Lower lobe of right lung (tissue), 2 donors: Measurements from ENCODE around the gene AKAP1. TPM values are rescaled to one million over a fixed set of nuclear protein-coding genes. Genes with fewer than 3 reads are reported as not detected.

Experiments
- ATAC-seq, 2 donors: fragments of 200-7000 bp; cut with Tn5 transposase; one replicate each; pipeline ENCODE4 v1.9.1; 2020 to 2022; ENCODE audit warnings: mild to moderate bottlenecking in 2 of 2, moderate library complexity in 2 of 2
- DNase-seq: peaks from one replicate; pipeline ENCODE4 v3.0.0-alpha.2; 2020
- H3K27ac ChIP-seq: fragments of 200-600 bp; one replicate; pipeline ENCODE4 v1.8.0; 2022
- H3K27me3 ChIP-seq: fragments of 200-600 bp; one replicate; pipeline ENCODE4 v1.8.0; 2022; ENCODE audit warnings: low read depth
- H3K36me3 ChIP-seq: fragments of 200-600 bp; one replicate; pipeline ENCODE4 v1.8.0; 2022; ENCODE audit warnings: mild to moderate bottlenecking
- H3K4me1 ChIP-seq: fragments of 200-600 bp; one replicate; pipeline ENCODE4 v1.8.0; 2022
- H3K4me3 ChIP-seq: fragments of 200-600 bp; one replicate; pipeline ENCODE4 v1.8.0; 2022; ENCODE audit warnings: mild to moderate bottlenecking
- H3K9me3 ChIP-seq: fragments of 200-600 bp; one replicate; pipeline ENCODE4 v1.8.0; 2022
- intact Hi-C: fragments of 100-400 bp; cut with DNase I; formaldehyde crosslinking; loops from one replicate; pipeline ENCODE4 v1.11.0; 2022
- total RNA-seq: library from RNA; stranded (reverse); fragmentation: NEBNext Ultra II Directional; extraction: Animal tissue kit (Norgen Biotek cat#: 25700); gene quantifications from one replicate; pipeline ENCODE4 v1.2.1, GENCODE V29; 2021
- TF ChIP-seq, protein P1 (sequence below): fragments of 200-600 bp; IDR thresholded peaks from one replicate; pipeline ENCODE4 v1.8.0; 2022; ENCODE audit warnings: antibody characterized with exemption, mild to moderate bottlenecking
- donor health status: DM: no; HTN: yes; CAD: no; lungs with severe emphysema.

The AKAP1 gene
- total RNA-seq, 1 donor from 2014 or later = 54.5 TPM

DNA sequence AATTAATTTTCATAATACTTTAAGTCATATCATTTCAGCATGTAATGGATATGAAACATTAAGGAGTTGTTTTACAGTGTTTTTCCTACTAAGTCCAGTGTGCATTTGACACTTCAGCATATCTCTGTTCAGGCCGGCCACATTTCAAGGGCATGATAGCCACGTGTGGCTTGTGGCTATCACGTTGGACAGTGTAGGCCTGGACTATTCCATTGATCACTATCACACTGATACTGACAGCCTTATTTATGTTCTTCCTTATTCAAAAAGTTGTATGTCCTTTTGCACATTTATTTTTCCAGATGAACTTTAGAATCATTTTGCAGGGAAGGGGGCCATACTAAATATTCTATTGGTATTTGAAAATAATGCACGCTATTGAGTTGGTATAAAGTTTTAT lies 39.0 kb downstream of the AKAP1 start:
- intact Hi-C loops = no loop called here
- Histone ChIP-seq H3K4me3 (no peak overlapping the region), H3K4me1 (no peaks in the 10 kb centered on the region), H3K27ac (no peak overlapping the region), H3K9me3 (no peaks in the 10 kb centered on the region), H3K36me3 (peaks cover 56% of the 10 kb centered on the region), H3K27me3 (no peaks in the 10 kb centered on the region)
- DNase-seq = no peak
- no peak for ATAC-seq
- TF ChIP-seq, protein P1, sequence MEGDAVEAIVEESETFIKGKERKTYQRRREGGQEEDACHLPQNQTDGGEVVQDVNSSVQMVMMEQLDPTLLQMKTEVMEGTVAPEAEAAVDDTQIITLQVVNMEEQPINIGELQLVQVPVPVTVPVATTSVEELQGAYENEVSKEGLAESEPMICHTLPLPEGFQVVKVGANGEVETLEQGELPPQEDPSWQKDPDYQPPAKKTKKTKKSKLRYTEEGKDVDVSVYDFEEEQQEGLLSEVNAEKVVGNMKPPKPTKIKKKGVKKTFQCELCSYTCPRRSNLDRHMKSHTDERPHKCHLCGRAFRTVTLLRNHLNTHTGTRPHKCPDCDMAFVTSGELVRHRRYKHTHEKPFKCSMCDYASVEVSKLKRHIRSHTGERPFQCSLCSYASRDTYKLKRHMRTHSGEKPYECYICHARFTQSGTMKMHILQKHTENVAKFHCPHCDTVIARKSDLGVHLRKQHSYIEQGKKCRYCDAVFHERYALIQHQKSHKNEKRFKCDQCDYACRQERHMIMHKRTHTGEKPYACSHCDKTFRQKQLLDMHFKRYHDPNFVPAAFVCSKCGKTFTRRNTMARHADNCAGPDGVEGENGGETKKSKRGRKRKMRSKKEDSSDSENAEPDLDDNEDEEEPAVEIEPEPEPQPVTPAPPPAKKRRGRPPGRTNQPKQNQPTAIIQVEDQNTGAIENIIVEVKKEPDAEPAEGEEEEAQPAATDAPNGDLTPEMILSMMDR = no peak

DNA sequence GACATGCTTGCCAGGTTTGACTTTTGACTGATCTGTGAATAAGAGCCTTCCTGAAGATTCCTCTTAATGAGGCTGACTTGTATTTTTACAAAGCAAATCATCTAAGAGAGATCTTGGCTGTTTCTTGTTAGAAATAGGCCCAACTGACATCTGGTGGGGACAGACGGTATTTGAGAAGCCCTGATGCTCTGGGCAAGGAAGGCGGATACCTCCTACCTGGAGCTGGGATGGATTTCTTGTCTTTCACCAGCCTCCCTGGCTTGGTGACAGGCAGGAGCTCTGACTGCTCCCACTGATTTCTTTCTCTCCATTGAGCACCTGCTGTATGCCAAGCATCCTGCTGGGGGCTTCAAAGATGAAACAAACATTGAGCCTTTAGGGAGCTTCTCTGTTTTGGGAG lies 40.4 kb downstream of the AKAP1 start:
- peaks cover 43% of the 10 kb centered on the region for H3K36me3 ChIP-seq
- intact Hi-C loops = no loop called here
- no peak for ATAC-seq
- no peak overlapping the region for H3K27ac ChIP-seq
- no peak overlapping the region for H3K4me3 ChIP-seq
- H3K27me3 ChIP-seq = no peaks in the 10 kb centered on the region
- no peaks in the 10 kb centered on the region for H3K9me3 ChIP-seq
- TF ChIP-seq, protein P1 = no peak
- DNase-seq = no peak
- H3K4me1 ChIP-seq = no peaks in the 10 kb centered on the region

DNA sequence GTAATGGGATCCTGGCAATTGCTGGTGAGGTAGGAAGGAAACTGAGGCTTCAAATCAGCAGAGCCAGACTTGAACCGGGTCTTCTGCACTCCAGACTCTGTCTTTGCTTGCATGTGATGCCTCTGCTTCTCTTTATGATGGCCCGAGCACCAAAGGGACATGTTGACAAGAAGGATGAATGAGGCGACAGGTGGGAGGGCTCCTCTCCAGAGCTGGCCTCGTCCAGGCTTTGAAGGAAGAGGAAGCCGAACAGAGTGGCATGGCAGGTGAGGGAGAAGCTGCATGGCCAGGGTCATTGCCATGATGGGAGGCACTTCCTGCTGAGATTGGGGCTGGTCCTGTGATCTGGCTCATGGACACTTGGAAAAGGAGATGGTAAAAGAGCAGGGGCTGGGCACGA lies 40.8 kb downstream of the AKAP1 start:
- Histone ChIP-seq H3K27ac (no peak overlapping the region), H3K9me3 (no peaks in the 10 kb centered on the region), H3K27me3 (no peaks in the 10 kb centered on the region), H3K4me1 (no peaks in the 10 kb centered on the region), H3K36me3 (peaks cover 38% of the 10 kb centered on the region), H3K4me3 (no peak overlapping the region)
- no peak for DNase-seq
- no peak for ATAC-seq
- intact Hi-C loops = no loop called here
- TF ChIP-seq, protein P1 = no peak

DNA sequence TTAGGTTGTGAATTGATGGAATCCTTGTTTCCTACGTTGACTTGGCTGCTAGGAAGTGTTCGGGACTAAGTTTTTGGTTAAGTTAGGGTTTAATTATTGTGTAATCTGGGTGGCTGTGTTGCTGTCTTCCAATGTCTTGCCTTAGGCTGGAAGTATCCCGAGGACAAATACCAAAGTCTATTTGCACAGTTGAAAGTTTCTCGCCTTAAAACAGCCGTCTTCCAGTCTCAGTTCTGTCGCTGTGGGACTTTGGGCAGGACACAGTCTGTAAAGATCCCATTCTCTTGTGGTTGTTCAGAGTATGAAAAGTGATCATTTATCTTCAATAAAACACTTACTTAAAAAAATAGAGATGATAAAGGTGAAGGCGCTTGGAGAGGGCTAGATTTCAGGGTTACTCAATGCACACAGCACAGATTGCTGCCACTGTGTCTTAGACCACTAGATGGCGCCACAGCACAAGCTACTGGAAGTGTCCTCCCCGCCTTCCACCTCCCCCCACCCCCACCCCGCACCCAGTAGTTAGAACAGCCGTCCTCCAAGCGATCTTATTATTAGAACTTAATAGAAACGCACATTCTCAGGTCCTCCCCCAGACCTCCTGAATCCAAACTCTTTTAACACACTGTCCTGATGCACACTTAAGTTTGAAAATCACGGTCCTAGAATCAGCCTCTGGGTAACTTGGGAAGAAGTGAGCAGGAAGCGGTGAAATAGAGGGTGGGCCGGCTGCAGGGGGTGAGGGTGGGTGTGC lies 45.8 kb downstream of the AKAP1 start:
- TF ChIP-seq, protein P1 = peak; percentile 84
- peak; percentile 80 for DNase-seq

DNA sequence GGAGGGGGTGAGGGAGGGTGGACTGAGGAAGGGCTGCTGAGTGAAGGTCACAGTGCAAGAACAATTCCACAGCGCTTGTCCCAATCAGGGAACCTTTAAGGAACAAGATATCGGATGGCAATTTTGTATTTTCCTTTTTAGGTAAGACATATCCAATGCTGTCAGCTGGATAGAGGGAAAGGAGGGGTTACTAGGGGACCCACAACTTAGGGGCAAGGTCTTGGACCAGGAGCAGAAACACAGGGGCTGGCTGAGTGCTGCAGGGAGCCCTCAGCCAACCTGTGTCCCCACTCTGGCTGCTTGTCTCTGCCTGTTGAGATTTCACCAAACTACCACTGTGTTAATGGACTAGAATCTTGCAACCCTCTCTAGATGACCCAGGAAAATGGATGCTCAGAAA lies 47.6 kb downstream of the AKAP1 start:
- Histone ChIP-seq H3K27me3 (no peaks in the 10 kb centered on the region), H3K4me3 (no peak overlapping the region), H3K36me3 (no peaks in the 10 kb centered on the region), H3K4me1 (no peaks in the 10 kb centered on the region), H3K27ac (no peak overlapping the region), H3K9me3 (no peaks in the 10 kb centered on the region)
- DNase-seq = no peak
- ATAC-seq = no peak
- intact Hi-C loops = loop anchor here (10.0 kb wide), 1 partner anchor 702 kb away; no protein-coding TSS in a partner anchor
- TF ChIP-seq, protein P1 = no peak

More for the DNA sequence above, 45.8 kb downstream of the AKAP1 start:
- Histone ChIP-seq H3K36me3 (no peaks in the 10 kb centered on the region), H3K9me3 (no peaks in the 10 kb centered on the region), H3K4me1 (no peaks in the 10 kb centered on the region), H3K4me3 (no peak overlapping the region), H3K27me3 (no peaks in the 10 kb centered on the region), H3K27ac (no peak overlapping the region)
- intact Hi-C loops = loop anchor here (10.0 kb wide), 1 partner anchor 704 kb away; no protein-coding TSS in a partner anchor
- ATAC-seq = peak; percentile 95 to 96
